K562 (cell line): Measurements from ENCODE around the gene SLMAP. TPM values are rescaled to one million over a fixed set of nuclear protein-coding genes. Genes with fewer than 3 reads are reported as not detected.

ENCODE experiments used
- ATAC-seq: fragments of 200-7000 bp; cut with Tn5 transposase; 3 replicates; pipeline ENCODE4 v1.9.1; 2020; ENCODE audit warnings: moderate library complexity
- BruUV-seq: library from RNA; stranded (reverse); fragments of 400-500 nt; replicated peaks from 2 replicates; lab custom pipeline; 2021; lab: Mats Ljungman, UMichigan
- CTCF ChIA-PET: fragments of 300-600 bp; formaldehyde crosslinking; extraction: SDS; loops from one replicate; lab custom pipeline; 2021; ENCODE audit warnings: low intra/inter-chr PET ratio; lab: Yijun Ruan, JAX
- POLR2A ChIA-PET: fragments of 300-600, 350-650 bp; sonication (Branson Sonifier 250); formaldehyde crosslinking; extraction: SDS; loops from one replicate; lab custom pipeline; 2021; ENCODE audit warnings: antibody characterized with exemption, inconsistent platforms; lab: Yijun Ruan, JAX
- DNase-seq, 4 experiments: peaks; one replicate each; pipeline versions ENCODE4 v3.0.0 to v3.0.0-alpha.2; 2011 to 2018; ENCODE audit warnings: low spot score in 3 of 4, mixed read lengths in 3 of 4; ENCODE audit errors: extremely low read depth in 1 of 4
- FAIRE-seq: peaks from 2 replicates; lab custom pipeline; 2011; peaks lifted over from hg19 to GRCh38; lab: Jason Lieb, UNC
- H2AFZ ChIP-seq: 2 replicates; pipeline ENCODE4 v1.6.0; 2011; ENCODE audit warnings: low read depth, low read length, control low read depth, inconsistent platforms
- H3K27ac ChIP-seq: fragments of 200-600 bp; 3 replicates; pipeline ENCODE4 v1.8.0; 2011; ENCODE audit warnings: low read depth, mild to moderate bottlenecking, control low read depth, inconsistent platforms, low read length, moderate library complexity, mixed read lengths; ENCODE audit errors: extremely low read depth
- H3K27me3 ChIP-seq, 2 experiments: fragments of 300-600 bp in 1 of 2; 2 replicates in 1 of 2; 3 replicates in 1 of 2; pipeline versions ENCODE4 v1.6.0 to v1.8.0; 2011; ENCODE audit warnings: inconsistent platforms in 2 of 2, low read length in 2 of 2, mild to moderate bottlenecking in 1 of 2, mixed read lengths in 1 of 2, moderate library complexity in 1 of 2; ENCODE audit not compliant: control insufficient read depth in 2 of 2, insufficient read depth in 2 of 2
- H3K36me3 ChIP-seq: fragments of 300-600 bp; 3 replicates; pipeline ENCODE4 v1.8.0; 2011; ENCODE audit warnings: mild to moderate bottlenecking, low read length, inconsistent platforms; ENCODE audit not compliant: control insufficient read depth, insufficient read depth
- H3K4me1 ChIP-seq, 2 experiments: fragments of 200-600 bp in 1 of 2; replicated peaks in 1 of 2; 2 replicates in 1 of 2; 3 replicates in 1 of 2; pipeline versions ENCODE4 v1.5.1 to v1.8.0; 2011; ENCODE audit warnings: inconsistent platforms in 2 of 2, low read length in 2 of 2, mild to moderate bottlenecking in 1 of 2, mixed read lengths in 1 of 2, moderate library complexity in 1 of 2; ENCODE audit not compliant: control insufficient read depth in 2 of 2, insufficient read depth in 2 of 2
- H3K4me2 ChIP-seq: 2 replicates; pipeline ENCODE4 v1.6.1; 2011; ENCODE audit warnings: low read length, control low read depth, inconsistent platforms, mixed read lengths; ENCODE audit not compliant: insufficient read depth
- H3K4me3 ChIP-seq: fragments of 200-600 bp; sonication (generic), shearing (Covaris generic); 2 replicates; pipeline ENCODE4 v1.5.1; 2016; ENCODE audit warnings: control low read depth, inconsistent platforms
- H3K79me2 ChIP-seq: fragments of 200-600 bp; 3 replicates; pipeline ENCODE4 v1.8.0; 2011; ENCODE audit warnings: low read length, inconsistent platforms; ENCODE audit not compliant: control insufficient read depth, insufficient read depth
- H3K9ac ChIP-seq, 2 experiments: 2 replicates each; pipeline versions ENCODE4 v1.6.0 to v1.6.1; 2011; ENCODE audit warnings: low read depth in 2 of 2, low read length in 2 of 2, control low read depth in 1 of 2, inconsistent platforms in 1 of 2, mild to moderate bottlenecking in 1 of 2, mixed read lengths in 1 of 2; ENCODE audit not compliant: insufficient read depth in 1 of 2
- H3K9me1 ChIP-seq: one replicate; pipeline ENCODE4 v1.6.0; 2011; ENCODE audit warnings: inconsistent platforms, mild to moderate bottlenecking, low read length, moderate library complexity; ENCODE audit not compliant: control insufficient read depth, insufficient read depth
- H3K9me3 ChIP-seq: replicated peaks from 2 replicates; pipeline ENCODE4 v1.5.1; 2011; ENCODE audit warnings: low read depth, low read length, inconsistent platforms; ENCODE audit not compliant: control insufficient read depth, insufficient read depth
- H4K20me1 ChIP-seq: replicated peaks from 2 replicates; pipeline ENCODE4 v1.6.1; 2011; ENCODE audit warnings: low read length, inconsistent platforms, mixed read lengths; ENCODE audit not compliant: control insufficient read depth, insufficient read depth
- CSDE1 ChIP-seq, 2 experiments: fragments of 450-650 bp; IDR thresholded peaks; 2 replicates each; pipeline ENCODE4 v1.6.1; 2016; ENCODE audit warnings: mild to moderate bottlenecking in 1 of 2
- ILF3 ChIP-seq: fragments of 450-650 bp; IDR thresholded peaks from 2 replicates; pipeline ENCODE4 v1.6.1; 2018; ENCODE audit warnings: antibody characterized with exemption, mild to moderate bottlenecking, moderate library complexity, borderline replicate concordance
- LCOR ChIP-seq: sonication (generic); formaldehyde crosslinking; IDR thresholded peaks from 2 replicates; pipeline ENCODE4 v1.8.0; 2022; ENCODE audit warnings: mild to moderate bottlenecking, missing genetic modification reagents
- MBD1 ChIP-seq: fragments of 250-450 bp; sonication (Bioruptor Pico); IDR thresholded peaks from 2 replicates; pipeline ENCODE4 v1.8.0; 2022; ENCODE audit warnings: inconsistent platforms
- MED1 ChIP-seq: sonication (generic); formaldehyde crosslinking; IDR thresholded peaks from 2 replicates; pipeline ENCODE4 v1.8.1; 2023; ENCODE audit warnings: missing genetic modification reagents, borderline replicate concordance
- NBN ChIP-seq: fragments of 450-650 bp; IDR thresholded peaks from 2 replicates; pipeline ENCODE4 v1.6.1; 2016; ENCODE audit warnings: low read depth, mild to moderate bottlenecking
- NCOA6 ChIP-seq: fragments of 450-650 bp; IDR thresholded peaks from 2 replicates; pipeline ENCODE4 v1.6.1; 2017; ENCODE audit warnings: mild to moderate bottlenecking
- NFYB ChIP-seq: IDR thresholded peaks from 2 replicates; pipeline ENCODE4 v1.6.1; 2011; ENCODE audit warnings: mild to moderate bottlenecking, moderate library complexity; ENCODE audit not compliant: insufficient read length; ENCODE audit errors: extremely low read depth
- PYGO2 ChIP-seq: fragments of 450-650 bp; IDR thresholded peaks from 2 replicates; pipeline ENCODE4 v1.6.1; 2016; ENCODE audit warnings: mild to moderate bottlenecking, missing genetic modification characterization, moderate library complexity, missing compliant biosample characterization
- SAFB ChIP-seq: fragments of 200-400 bp; formaldehyde crosslinking; IDR thresholded peaks from 2 replicates; pipeline ENCODE4 v1.6.1; 2017; ENCODE audit warnings: low read depth, low read length, borderline replicate concordance
- THAP12 ChIP-seq: fragments of 250-450 bp; sonication (Bioruptor Pico); IDR thresholded peaks from 2 replicates; pipeline ENCODE4 v1.9.0; 2021; ENCODE audit warnings: mild to moderate bottlenecking, inconsistent platforms
- YY1 ChIP-seq, 3 experiments: IDR thresholded peaks; 2 replicates each; pipeline ENCODE4 v1.6.1; 2011; ENCODE audit warnings: low read length in 2 of 3, mild to moderate bottlenecking in 2 of 3, moderate library complexity in 2 of 3, borderline replicate concordance in 1 of 3, control low read depth in 1 of 3, low read depth in 1 of 3; ENCODE audit not compliant: insufficient read depth in 3 of 3, insufficient replicate concordance in 2 of 3, control insufficient read depth in 1 of 3, insufficient read length in 1 of 3; ENCODE audit errors: extremely low read depth in 1 of 3
- ZNF445 ChIP-seq: fragments of 250-450 bp; sonication (Bioruptor Pico); IDR thresholded peaks from 2 replicates; pipeline ENCODE4 v1.4.0; 2020; ENCODE audit warnings: low read depth, mild to moderate bottlenecking, moderate library complexity
- ZNF696 ChIP-seq: fragments of 250-450 bp; sonication (Bioruptor Pico); conservative IDR thresholded peaks from 2 replicates; pipeline ENCODE4 v1.4.0; 2020; ENCODE audit warnings: mild to moderate bottlenecking, moderate library complexity
- ZNF75A ChIP-seq: fragments of 450-650 bp; formaldehyde crosslinking; IDR thresholded peaks from 2 replicates; pipeline ENCODE4 v1.4.0; 2020; ENCODE audit warnings: mild to moderate bottlenecking
- ZNF764 ChIP-seq: fragments of 250-450 bp; sonication (Bioruptor Pico); IDR thresholded peaks from 2 replicates; pipeline ENCODE4 v1.4.0; 2020; ENCODE audit warnings: low read depth, mild to moderate bottlenecking, moderate library complexity
- in situ Hi-C: fragments of 300-500 bp; cut with MboI; formaldehyde crosslinking; loops from 4 replicates; pipeline ENCODE4 v1.15.0; 2018; ENCODE audit warnings: inconsistent platforms, mixed read lengths
- intact Hi-C: fragments of 100-400 bp; cut with micrococcal nuclease; formaldehyde crosslinking; loops from 2 replicates; pipeline ENCODE4 v1.14.2; 2022
- polyA plus RNA-seq, 8 experiments: library from polyadenylated mRNA; depleted of rRNA in 4 of 8; stranded (reverse) in 5 of 8; unstranded in 3 of 8; fragments of >200 nt; fragmentation: Nextera tagmentation in 2 of 8; fragmentation: Illumina TruSeq in 1 of 8; extraction: Ambion mirVana in 2 of 8; extraction: Trizol in 1 of 8; gene quantifications; 2 replicates each; pipeline versions ENCODE4 v1.2.1 to v1.2.3, GENCODE V29; 2011 to 2014; ENCODE audit warnings: inconsistent platforms in 1 of 8, missing spikeins in 1 of 8
- total RNA-seq, 7 experiments: library from RNA; depleted of rRNA in 6 of 7; stranded (reverse); fragments of >200 nt in 6 of 7; fragmentation: Illumina TruSeq in 2 of 7; extraction: Trizol in 2 of 7; gene quantifications; 2 replicates each; pipeline versions ENCODE4 v1.2.1 to v1.2.3, GENCODE V29; 2011 to 2021; ENCODE audit warnings: low replicate concordance in 1 of 7
- TF ChIP-seq, protein P1 (sequence below): IDR thresholded peaks from 2 replicates; pipeline ENCODE4 v1.6.1; 2016; ENCODE audit warnings: missing genetic modification characterization, missing compliant biosample characterization
- TF ChIP-seq, protein P2 (sequence below): fragments of 250-450 bp; sonication (Bioruptor Pico); IDR thresholded peaks from 2 replicates; pipeline ENCODE4 v1.8.0; 2022; ENCODE audit warnings: moderate library complexity, mild to moderate bottlenecking, inconsistent platforms

Gene SLMAP
- total and polyA plus RNA-seq, 9 of the 15 experiments (the other 6 are each of a cell fraction or from before 2014, with no cell fraction given), result 12.1 to 50.7 (median 28.3) TPM

- ATAC-seq, result no peak
- no TSS peak for BruUV-seq
- DNase-seq, result no peak
- H2AFZ ChIP-seq, result no peak overlapping the region
- in situ Hi-C loops (loop anchor here (5.0 kb wide), 1 partner anchor 445 kb away; no protein-coding TSS in a partner anchor), intact Hi-C loops (no loop called here)
- ChIA-PET POLR2A (interaction anchor here (0.8 to 1.7 kb wide), 2 partner anchors 12 kb away, joined by 3 read pairs; no protein-coding TSS in a partner anchor), CTCF (no interaction called here)
- no peak overlapping the region for H3K27ac ChIP-seq
- H3K9ac ChIP-seq, result no peak overlapping the region
- H3K27me3 ChIP-seq, result no peaks in the 10 kb centered on the region
- H3K36me3 ChIP-seq, result peaks cover 16% of the 10 kb centered on the region; the same call in 2 of the 3 replicates
- no peaks in the 10 kb centered on the region for H4K20me1 ChIP-seq
- no peaks in the 10 kb centered on the region; a peak in 1 of 5 replicates for H3K4me1 ChIP-seq
- H3K9me1 ChIP-seq, result no peaks in the 10 kb centered on the region
- peaks cover 11% of the 10 kb centered on the region for H3K79me2 ChIP-seq
- no peaks in the 10 kb centered on the region for H3K9me3 ChIP-seq
- no peak for FAIRE-seq
- no peak overlapping the region for H3K4me3 ChIP-seq
- H3K4me2 ChIP-seq, result no peak overlapping the region
- no peak for TF ChIP-seq SAFB
- TF ChIP-seq LCOR, result no peak
- TF ChIP-seq THAP12 (CRISPR knock-in tag), result no peak
- no peak for TF ChIP-seq ZNF445
- no peak for TF ChIP-seq ZNF764 (CRISPR knock-in tag)
- TF ChIP-seq ZNF696, result no peak
- TF ChIP-seq YY1 (IDR thresholded peaks at IDR 0.05; ENCODE audit: borderline replicate concordance in 1 of 3, control insufficient read depth in 1 of 3, extremely low read depth in 1 of 3, insufficient read depth in 3 of 3, insufficient read length in 1 of 3, insufficient replicate concordance in 2 of 3, low read depth in 1 of 3, low read length in 2 of 3), result no peak
- no peak for TF ChIP-seq NCOA6
- TF ChIP-seq NFYB, result no peak
- no peak for TF ChIP-seq ZNF75A (CRISPR knock-in tag)
- TF ChIP-seq MED1 (CRISPR knock-in tag), result no peak
- TF ChIP-seq MBD1 (CRISPR knock-in tag), result no peak
- no peak for TF ChIP-seq ILF3
- TF ChIP-seq, protein P1, sequence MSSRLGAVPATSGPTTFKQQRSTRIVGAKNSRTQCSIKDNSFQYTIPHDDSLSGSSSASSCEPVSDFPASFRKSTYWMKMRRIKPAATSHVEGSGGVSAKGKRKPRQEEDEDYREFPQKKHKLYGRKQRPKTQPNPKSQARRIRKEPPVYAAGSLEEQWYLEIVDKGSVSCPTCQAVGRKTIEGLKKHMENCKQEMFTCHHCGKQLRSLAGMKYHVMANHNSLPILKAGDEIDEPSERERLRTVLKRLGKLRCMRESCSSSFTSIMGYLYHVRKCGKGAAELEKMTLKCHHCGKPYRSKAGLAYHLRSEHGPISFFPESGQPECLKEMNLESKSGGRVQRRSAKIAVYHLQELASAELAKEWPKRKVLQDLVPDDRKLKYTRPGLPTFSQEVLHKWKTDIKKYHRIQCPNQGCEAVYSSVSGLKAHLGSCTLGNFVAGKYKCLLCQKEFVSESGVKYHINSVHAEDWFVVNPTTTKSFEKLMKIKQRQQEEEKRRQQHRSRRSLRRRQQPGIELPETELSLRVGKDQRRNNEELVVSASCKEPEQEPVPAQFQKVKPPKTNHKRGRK, result no peak
- TF ChIP-seq CSDE1 (IDR thresholded peaks at IDR 0.05), result no peak
- no peak for TF ChIP-seq PYGO2 (tag)
- TF ChIP-seq, protein P2, sequence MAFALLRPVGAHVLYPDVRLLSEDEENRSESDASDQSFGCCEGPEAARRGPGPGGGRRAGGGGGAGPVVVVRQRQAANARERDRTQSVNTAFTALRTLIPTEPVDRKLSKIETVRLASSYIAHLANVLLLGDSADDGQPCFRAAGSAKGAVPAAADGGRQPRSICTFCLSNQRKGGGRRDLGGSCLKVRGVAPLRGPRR (CRISPR knock-in tag), result no peak
- TF ChIP-seq NBN, result no peak
Observed at GRCh38 chr3:57832486-57832885, 76.4 kb downstream of the SLMAP start.
